GM23338 (cell line): ENCODE data around the gene H2BK1. TPM values are rescaled to one million over a fixed set of nuclear protein-coding genes. Genes with fewer than 3 reads are reported as not detected.

Experiments used
- ATAC-seq: fragments of 200-7000 bp; cut with Tn5 transposase; 3 replicates; pipeline ENCODE4 v1.9.1; 2020
- DNase-seq: peaks from one replicate; pipeline ENCODE4 v3.0.0-alpha.2; 2015; ENCODE audit warnings: low spot score
- H2AFZ ChIP-seq: fragments of 200-600 bp; sonication (generic); 2 replicates; pipeline ENCODE4 v1.8.0; 2016; ENCODE audit warnings: antibody characterized with exemption, mild to moderate bottlenecking, moderate library complexity
- H3F3A ChIP-seq: fragments of 200-600 bp; sonication (generic); replicated peaks from 2 replicates; pipeline ENCODE4 v1.8.0; 2017; ENCODE audit warnings: antibody characterized with exemption, mixed run types, low read depth
- H3K27ac ChIP-seq: fragments of 200-600 bp; sonication (generic); 2 replicates; pipeline ENCODE4 v1.6.1; 2016; ENCODE audit warnings: low read depth
- H3K27me3 ChIP-seq: fragments of 200-600 bp; sonication (generic); 2 replicates; pipeline ENCODE4 v1.8.0; 2016; ENCODE audit warnings: mild to moderate bottlenecking, mixed run types, moderate library complexity; ENCODE audit not compliant: insufficient read depth
- H3K36me3 ChIP-seq: fragments of 200-600 bp; sonication (generic); 2 replicates; pipeline ENCODE4 v1.8.0; 2016; ENCODE audit warnings: mild to moderate bottlenecking; ENCODE audit not compliant: insufficient read depth
- H3K4me1 ChIP-seq: fragments of 200-600 bp; sonication (generic); 2 replicates; pipeline ENCODE4 v1.8.0; 2016; ENCODE audit warnings: mild to moderate bottlenecking, moderate library complexity; ENCODE audit not compliant: insufficient read depth
- H3K4me2 ChIP-seq: fragments of 200-600 bp; sonication (generic); 2 replicates; pipeline ENCODE4 v1.7.1; 2017; ENCODE audit warnings: mixed run types
- H3K4me3 ChIP-seq: fragments of 200-600 bp; sonication (generic); 2 replicates; pipeline ENCODE4 v1.6.1; 2016; ENCODE audit warnings: mixed run types
- H3K79me2 ChIP-seq: fragments of 200-600 bp; sonication (generic); replicated peaks from 2 replicates; pipeline ENCODE4 v1.8.0; 2017; ENCODE audit warnings: mild to moderate bottlenecking; ENCODE audit not compliant: insufficient read depth
- H3K9me2 ChIP-seq: fragments of 200-600 bp; sonication (generic); 2 replicates; pipeline ENCODE4 v1.8.0; 2017; ENCODE audit not compliant: insufficient read depth
- H4K20me1 ChIP-seq: fragments of 200-600 bp; sonication (generic); replicated peaks from 2 replicates; pipeline ENCODE4 v1.8.0; 2017; ENCODE audit warnings: mild to moderate bottlenecking; ENCODE audit not compliant: insufficient read depth
- H3K27ac Mint-ChIP-seq: 2 replicates; pipeline ENCODE4 v1.8.0; 2020; ENCODE audit warnings: inconsistent platforms, mild to moderate bottlenecking, moderate library complexity, mixed read lengths
- H3K27me3 Mint-ChIP-seq: 3 replicates; pipeline ENCODE4 v1.8.0; 2022; ENCODE audit warnings: low read depth, mild to moderate bottlenecking, moderate library complexity, mixed read lengths, inconsistent platforms; ENCODE audit not compliant: insufficient read depth, poor library complexity
- H3K36me3 Mint-ChIP-seq: 3 replicates; pipeline ENCODE4 v1.8.0; 2021; ENCODE audit warnings: low read depth, mild to moderate bottlenecking, inconsistent platforms, moderate library complexity, mixed read lengths
- H3K4me1 Mint-ChIP-seq: 3 replicates; pipeline ENCODE4 v1.8.0; 2020; ENCODE audit warnings: mild to moderate bottlenecking, inconsistent platforms, mixed read lengths
- H3K4me3 Mint-ChIP-seq: 3 replicates; pipeline ENCODE4 v1.8.0; 2021; ENCODE audit warnings: moderate library complexity, mild to moderate bottlenecking, inconsistent platforms, mixed read lengths
- H3K9me3 Mint-ChIP-seq: 3 replicates; pipeline ENCODE4 v1.8.0; 2020; ENCODE audit warnings: moderate library complexity, mild to moderate bottlenecking, inconsistent platforms, mixed read lengths
- CREB1 ChIP-seq: fragments of 250-450 bp; sonication (Bioruptor Pico); IDR thresholded peaks from 2 replicates; pipeline ENCODE4 v1.5.0; 2020; ENCODE audit warnings: low read depth, mild to moderate bottlenecking, moderate library complexity
- CTCF ChIP-seq, 2 experiments: fragments of 200-600 bp in 1 of 2; sonication (generic) in 1 of 2; conservative IDR thresholded peaks; 2 replicates each; pipeline versions ENCODE4 v1.5.1 to v1.6.1; 2016 to 2017; ENCODE audit warnings: antibody characterized with exemption in 2 of 2, low read depth in 2 of 2, mild to moderate bottlenecking in 2 of 2, moderate library complexity in 1 of 2
- ETS1 ChIP-seq: IDR thresholded peaks from 2 replicates; pipeline ENCODE4 v1.6.1; 2016; ENCODE audit warnings: antibody characterized with exemption
- EZH2phosphoT487 ChIP-seq: fragments of 200-600 bp; sonication (generic); IDR thresholded peaks from one replicate; pipeline ENCODE4 v1.8.1; 2018; ENCODE audit warnings: antibody characterized with exemption; ENCODE audit not compliant: unreplicated experiment
- JUNB ChIP-seq: IDR thresholded peaks from one replicate; pipeline ENCODE4 v1.6.1; 2016; ENCODE audit warnings: antibody characterized with exemption; ENCODE audit not compliant: unreplicated experiment
- NANOG ChIP-seq: IDR thresholded peaks from 2 replicates; pipeline ENCODE4 v1.6.1; 2016; ENCODE audit warnings: antibody characterized with exemption, borderline replicate concordance
- POLR2AphosphoS5 ChIP-seq: IDR thresholded peaks from 2 replicates; pipeline ENCODE4 v1.6.1; 2016; ENCODE audit warnings: antibody characterized with exemption, low read depth
- REST ChIP-seq: IDR thresholded peaks from one replicate; pipeline ENCODE4 v1.6.1; 2018; ENCODE audit warnings: antibody characterized with exemption; ENCODE audit not compliant: unreplicated experiment
- STAT1 ChIP-seq: IDR thresholded peaks from one replicate; pipeline ENCODE4 v1.6.1; 2016; ENCODE audit warnings: antibody characterized with exemption; ENCODE audit not compliant: unreplicated experiment
- ZNF114 ChIP-seq: fragments of 250-450 bp; sonication (Bioruptor Pico); IDR thresholded peaks from 2 replicates; pipeline ENCODE4 v1.5.0; 2020; ENCODE audit warnings: mild to moderate bottlenecking, moderate library complexity
- ZNF462 ChIP-seq: fragments of 250-450 bp; sonication (Bioruptor Pico); IDR thresholded peaks from 2 replicates; pipeline ENCODE4 v1.5.0; 2020; ENCODE audit warnings: mild to moderate bottlenecking, moderate library complexity
- polyA plus RNA-seq: library from polyadenylated mRNA; unstranded; fragments of >200 nt; fragmentation: Nextera tagmentation; extraction: Ambion mirVana; gene quantifications from 2 replicates; pipeline ENCODE4 v1.2.1, GENCODE V29; 2016
- total RNA-seq: library from RNA; depleted of rRNA; stranded (reverse); fragments of >200 nt; shearing (Covaris generic); gene quantifications from 2 replicates; pipeline ENCODE4 v1.2.3, GENCODE V29; 2014

H2BK1 gene
- total and polyA plus RNA-seq, 2 experiments from 2014 or later = not detected

GRCh38 chr7:151208253-151208862 is 1.9 kb downstream of the H2BK1 start (continued):
- no peak for TF ChIP-seq ETS1
- TF ChIP-seq POLR2AphosphoS5 = no peak

GRCh38 chr7:151207804-151208203 is 2.5 kb downstream of the H2BK1 start:
- H3K4me1 ChIP-seq = peaks cover 7% of the 10 kb centered on the region
- 0 out of 2 replicates have a peak, but pooled peaks cover 4% of the 10 kb centered on the region for H3K36me3 ChIP-seq
- Mint-ChIP-seq H3K27ac (no peak overlapping the region), H3K36me3 (peaks cover 9% of the 10 kb centered on the region; the same call in 2 of the 3 replicates), H3K4me3 (no peak overlapping the region), H3K4me1 (peaks cover 15% of the 10 kb centered on the region), H3K27me3 (peaks cover 17% of the 10 kb centered on the region), H3K9me3 (no peaks in the 10 kb centered on the region)
- no peak overlapping the region for H3K4me2 ChIP-seq
- no peak for ATAC-seq
- no peaks in the 10 kb centered on the region for H3K9me2 ChIP-seq
- DNase-seq = no peak
- H4K20me1 ChIP-seq = no peaks in the 10 kb centered on the region; the same call in 1 of the 2 replicates
- no peaks in the 10 kb centered on the region for H3K79me2 ChIP-seq
- H2AFZ ChIP-seq = no peak overlapping the region
- H3K4me3 ChIP-seq = no peak overlapping the region
- H3F3A ChIP-seq = no peaks in the 10 kb centered on the region
- H3K27me3 ChIP-seq = no peaks in the 10 kb centered on the region
- H3K27ac ChIP-seq = no peak overlapping the region
- TF ChIP-seq JUNB (no peak), ETS1 (no peak), EZH2phosphoT487 (no peak), CTCF (conservative IDR thresholded peaks at IDR 0.05; ENCODE audit: low read depth in 2 of 2) (no peak), STAT1 (no peak), POLR2AphosphoS5 (no peak), CREB1 (CRISPR knock-in tag) (no peak), ZNF114 (no peak), NANOG (no peak), ZNF462 (CRISPR knock-in tag) (no peak), REST (no peak)
